ENCODE data around the gene TRPM3.

The TRPM3 gene

DNA sequence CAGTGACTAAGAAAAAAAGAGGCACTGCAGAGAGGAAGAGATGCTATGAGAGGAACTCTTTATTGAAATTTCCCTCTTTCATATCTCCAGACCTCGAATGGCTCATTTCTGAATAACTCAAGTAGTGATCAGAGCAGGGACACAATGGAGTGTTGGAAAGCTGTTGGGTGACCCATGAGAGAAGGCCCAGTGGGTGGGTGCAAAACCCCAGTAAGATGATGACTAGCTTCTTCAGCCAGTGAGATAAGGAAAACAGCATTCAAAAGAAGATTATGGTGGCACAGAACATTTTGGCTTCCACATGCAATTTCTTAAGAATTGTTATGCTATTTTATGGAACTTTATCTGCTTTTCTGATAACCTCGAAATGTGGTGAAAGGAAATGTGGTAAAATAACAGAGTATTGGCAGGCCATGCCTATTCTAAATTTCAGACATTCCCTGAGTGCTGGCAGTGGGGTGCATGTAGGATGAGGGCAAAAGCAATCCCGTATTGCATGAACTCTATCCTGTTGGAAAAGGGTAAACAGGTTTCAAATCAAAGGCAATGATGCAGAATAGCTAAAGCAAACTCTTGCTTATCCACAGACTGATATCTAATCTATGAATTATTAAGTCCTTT is 579.0 kb downstream of the TRPM3 start:
- in situ Hi-C loops (cut with HindIII; ENCODE audit: low sequenced_read_pairs): no loop called here
- DNase-seq (ENCODE audit: low read depth): no peak
- TF ChIP-seq, protein P1, sequence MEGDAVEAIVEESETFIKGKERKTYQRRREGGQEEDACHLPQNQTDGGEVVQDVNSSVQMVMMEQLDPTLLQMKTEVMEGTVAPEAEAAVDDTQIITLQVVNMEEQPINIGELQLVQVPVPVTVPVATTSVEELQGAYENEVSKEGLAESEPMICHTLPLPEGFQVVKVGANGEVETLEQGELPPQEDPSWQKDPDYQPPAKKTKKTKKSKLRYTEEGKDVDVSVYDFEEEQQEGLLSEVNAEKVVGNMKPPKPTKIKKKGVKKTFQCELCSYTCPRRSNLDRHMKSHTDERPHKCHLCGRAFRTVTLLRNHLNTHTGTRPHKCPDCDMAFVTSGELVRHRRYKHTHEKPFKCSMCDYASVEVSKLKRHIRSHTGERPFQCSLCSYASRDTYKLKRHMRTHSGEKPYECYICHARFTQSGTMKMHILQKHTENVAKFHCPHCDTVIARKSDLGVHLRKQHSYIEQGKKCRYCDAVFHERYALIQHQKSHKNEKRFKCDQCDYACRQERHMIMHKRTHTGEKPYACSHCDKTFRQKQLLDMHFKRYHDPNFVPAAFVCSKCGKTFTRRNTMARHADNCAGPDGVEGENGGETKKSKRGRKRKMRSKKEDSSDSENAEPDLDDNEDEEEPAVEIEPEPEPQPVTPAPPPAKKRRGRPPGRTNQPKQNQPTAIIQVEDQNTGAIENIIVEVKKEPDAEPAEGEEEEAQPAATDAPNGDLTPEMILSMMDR (IDR thresholded peaks at IDR 0.05; ENCODE audit: low read depth, low read length, missing control alignments): no peak

DNA sequence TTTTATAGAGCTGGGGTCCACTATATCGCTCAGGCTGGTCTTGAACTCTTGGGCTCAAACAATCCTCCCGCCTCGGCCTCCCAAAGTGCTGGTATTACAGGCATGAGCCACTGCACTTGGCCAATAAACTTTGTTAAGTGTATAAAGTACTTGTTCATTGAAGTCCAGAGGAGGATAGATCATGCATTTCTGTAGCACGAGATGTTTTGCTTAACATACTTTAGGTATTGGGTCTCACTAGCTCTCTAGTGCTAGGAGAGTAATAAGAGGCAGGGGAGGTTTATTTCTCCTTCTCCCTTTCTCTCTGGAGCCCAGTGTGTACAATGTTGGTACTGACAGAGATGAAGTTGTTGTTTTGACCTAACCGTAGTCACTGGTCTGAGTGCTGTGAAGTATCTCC is 581.4 kb downstream of the TRPM3 start:
- TF ChIP-seq, protein P1 (IDR thresholded peaks at IDR 0.05; ENCODE audit: low read depth, low read length, missing control alignments): no peak
- DNase-seq (ENCODE audit: low read depth): no peak
- H3K4me3 ChIP-seq (ENCODE audit: low read depth, low read length): no peak overlapping the region
- in situ Hi-C loops (cut with HindIII; ENCODE audit: low sequenced_read_pairs): no loop called here

More for the DNA sequence above, 579.0 kb downstream of the TRPM3 start:
- H3K4me3 ChIP-seq (ENCODE audit: low read depth, low read length): no peak overlapping the region

DNA sequence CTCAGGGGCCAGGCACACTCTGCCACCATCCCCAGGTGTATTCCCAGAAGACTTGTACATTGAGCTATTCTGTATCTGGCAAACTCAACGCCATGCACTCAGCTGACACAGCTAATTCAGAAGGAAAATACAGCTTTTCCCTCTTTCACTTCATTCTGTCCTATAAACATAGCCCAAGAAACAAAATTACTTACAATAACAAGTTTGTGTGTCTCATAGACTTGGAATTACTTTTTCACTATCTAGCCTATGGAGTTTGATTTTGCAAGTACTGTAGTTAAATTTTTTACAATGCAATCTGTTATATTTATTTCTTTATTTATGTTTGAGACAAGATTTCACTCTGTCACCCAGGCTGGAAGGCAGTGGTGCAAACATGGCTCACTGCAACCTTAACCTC is 581.9 kb downstream of the TRPM3 start:
- in situ Hi-C loops (cut with HindIII; ENCODE audit: low sequenced_read_pairs): no loop called here
- TF ChIP-seq, protein P1 (IDR thresholded peaks at IDR 0.05; ENCODE audit: low read depth, low read length, missing control alignments): no peak
- H3K4me3 ChIP-seq (ENCODE audit: low read depth, low read length): no peak overlapping the region
- DNase-seq (ENCODE audit: low read depth): no peak

DNA sequence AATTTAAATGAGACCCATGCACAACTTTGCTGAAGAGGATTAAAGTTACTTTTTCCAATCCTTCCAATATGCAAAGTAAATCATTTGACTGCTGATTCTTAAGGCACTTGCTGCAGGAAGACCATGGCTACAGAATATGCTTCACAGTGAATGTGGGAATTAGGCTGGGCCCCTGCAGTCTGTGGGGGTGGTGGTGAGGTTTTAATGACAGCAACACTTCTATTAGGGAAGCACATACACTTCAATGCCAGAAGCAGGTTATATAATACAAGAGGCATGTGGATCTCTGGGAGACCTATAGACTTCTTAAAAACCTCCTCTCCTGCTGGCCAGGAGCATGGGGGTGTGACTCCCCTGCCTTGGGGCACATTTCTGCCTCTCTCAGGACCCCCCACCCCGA is 582.4 kb downstream of the TRPM3 start:
- TF ChIP-seq, protein P1 (IDR thresholded peaks at IDR 0.05; ENCODE audit: low read depth, low read length, missing control alignments): no peak
- no peak for DNase-seq (ENCODE audit: low read depth)
- no peak overlapping the region for H3K4me3 ChIP-seq (ENCODE audit: low read depth, low read length)
- in situ Hi-C loops (cut with HindIII; ENCODE audit: low sequenced_read_pairs): no loop called here

DNA sequence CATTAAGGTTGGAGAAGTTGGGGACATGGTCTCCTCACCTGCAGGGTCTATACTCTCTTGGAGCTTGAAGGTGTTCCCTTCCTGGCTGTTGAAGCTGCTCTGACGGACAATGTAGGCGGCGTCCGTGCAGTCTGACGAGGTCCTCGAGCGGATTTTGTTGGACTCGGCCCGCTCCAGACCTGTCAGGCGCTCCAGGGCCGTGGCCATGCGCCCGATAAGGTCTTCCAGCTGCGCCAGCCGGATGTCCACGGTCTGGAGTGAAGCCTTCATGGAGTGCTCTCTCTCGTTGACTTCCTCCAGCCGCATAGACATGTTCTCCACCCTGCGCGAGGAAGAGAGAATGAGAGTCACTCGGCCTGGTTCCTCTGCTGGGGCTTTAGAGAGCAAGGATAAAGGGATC is 584.3 kb downstream of the TRPM3 start:
- in situ Hi-C loops (cut with HindIII; ENCODE audit: low sequenced_read_pairs): no loop called here
- TF ChIP-seq, protein P1 (IDR thresholded peaks at IDR 0.05; ENCODE audit: low read depth, low read length, missing control alignments): no peak
- no peak overlapping the region for H3K4me3 ChIP-seq (ENCODE audit: low read depth, low read length)
- DNase-seq (ENCODE audit: low read depth): no peak

DNA sequence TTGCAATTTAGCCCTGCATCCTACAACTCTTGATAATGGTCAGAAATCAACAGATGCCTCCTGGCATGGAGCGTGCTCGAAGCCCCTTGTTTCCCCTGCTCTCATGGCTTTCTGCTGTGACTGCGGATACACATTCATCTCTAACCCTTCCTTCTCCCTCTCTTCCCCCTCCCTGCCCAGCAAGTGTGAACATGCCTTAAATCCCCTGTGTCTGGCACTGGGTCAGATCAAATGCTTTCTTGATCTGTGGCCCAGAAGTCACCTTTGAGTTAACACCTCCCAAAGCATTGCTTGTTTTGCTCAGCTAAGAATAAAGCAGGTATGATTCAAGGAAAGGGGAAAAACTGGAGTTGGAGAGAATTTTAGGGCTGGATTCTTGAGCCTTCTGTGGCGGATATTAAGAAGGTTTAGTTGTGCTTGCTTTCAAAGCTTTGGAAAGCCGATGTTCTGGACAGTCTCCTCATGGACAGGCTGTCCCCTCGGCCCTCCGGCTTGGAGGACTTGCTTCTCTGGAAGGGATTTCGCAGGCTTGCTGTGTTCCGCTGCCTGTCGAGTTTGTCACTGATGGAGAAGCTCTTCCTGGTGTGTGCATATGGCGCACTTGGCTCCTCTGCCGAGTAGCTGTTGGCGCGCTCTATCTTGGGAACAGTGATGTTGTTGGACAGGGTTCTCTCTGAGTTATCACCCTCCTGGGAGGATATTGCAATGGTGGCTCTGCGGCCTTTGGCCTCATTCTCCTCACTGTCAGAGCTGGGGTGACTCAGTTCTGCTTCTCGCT is 585.7 kb downstream of the TRPM3 start:
- TF ChIP-seq, protein P1 (IDR thresholded peaks at IDR 0.05; ENCODE audit: low read depth, low read length, missing control alignments): no peak
- no peak for DNase-seq (ENCODE audit: low read depth)
- in situ Hi-C loops (cut with HindIII; ENCODE audit: low sequenced_read_pairs): no loop called here
- H3K4me3 ChIP-seq (ENCODE audit: low read depth, low read length): no peak overlapping the region
